ENCODE data around the gene MSI2. TPM values are rescaled to one million over a fixed set of nuclear protein-coding genes. Genes with fewer than 3 reads are reported as not detected.

Gene MSI2
- total RNA-seq, 1 donor from 2014 or later = 31.3 TPM

- Histone ChIP-seq H3K27me3 (no peaks in the 10 kb centered on the region), H3K4me1 (no peaks in the 10 kb centered on the region), H3K9me3 (no peaks in the 10 kb centered on the region), H3K36me3 (no peaks in the 10 kb centered on the region), H3K4me3 (no peak overlapping the region), H3K27ac (peak overlapping the region; percentile 30)
- intact Hi-C loops (cut with DNase I) = no loop called here
- DNase-seq = no peak
- ATAC-seq = peak; percentile 32
- TF ChIP-seq CTCF (IDR thresholded peaks at IDR 0.05) = no peak
Observed at GRCh38 chr17:57288040-57288772, 31.9 kb downstream of the MSI2 start.

- Histone ChIP-seq H3K27me3 (no peaks in the 10 kb centered on the region), H3K9me3 (no peaks in the 10 kb centered on the region), H3K4me1 (no peaks in the 10 kb centered on the region), H3K4me3 (no peak overlapping the region), H3K27ac (no peak overlapping the region), H3K36me3 (no peaks in the 10 kb centered on the region)
- ATAC-seq (no peak), DNase-seq (no peak)
- no peak for TF ChIP-seq CTCF (IDR thresholded peaks at IDR 0.05)
- intact Hi-C loops (cut with DNase I) = no loop called here
Observed at GRCh38 chr17:57288773-57289121, 32.4 kb downstream of the MSI2 start.

- ATAC-seq (no peak), DNase-seq (no peak)
- Histone ChIP-seq H3K4me3 (no peak overlapping the region), H3K27ac (no peak overlapping the region), H3K4me1 (no peaks in the 10 kb centered on the region), H3K27me3 (no peaks in the 10 kb centered on the region), H3K9me3 (no peaks in the 10 kb centered on the region), H3K36me3 (no peaks in the 10 kb centered on the region)
- intact Hi-C loops (cut with DNase I) = no loop called here
- no peak for TF ChIP-seq CTCF (IDR thresholded peaks at IDR 0.05)
Observed at GRCh38 chr17:57289130-57289529, 32.8 kb downstream of the MSI2 start.

- H3K9me3 ChIP-seq = no peaks in the 10 kb centered on the region
- TF ChIP-seq CTCF (IDR thresholded peaks at IDR 0.05) = no peak
- no peaks in the 10 kb centered on the region for H3K27me3 ChIP-seq
- H3K27ac ChIP-seq = no peak overlapping the region
- ATAC-seq (no peak), DNase-seq (no peak)
- intact Hi-C loops (cut with DNase I) = no loop called here
- H3K36me3 ChIP-seq = no peaks in the 10 kb centered on the region
- H3K4me1 ChIP-seq = no peaks in the 10 kb centered on the region
- no peak overlapping the region for H3K4me3 ChIP-seq
Observed at GRCh38 chr17:57289613-57290012, 33.3 kb downstream of the MSI2 start.

- no peak for DNase-seq
Observed at GRCh38 chr17:57290981-57291380, 34.7 kb downstream of the MSI2 start.

More at GRCh38 chr17:57290981-57291380, 34.7 kb downstream of the MSI2 start:
- H3K4me3 ChIP-seq = no peak overlapping the region
- H3K27me3 ChIP-seq = no peaks in the 10 kb centered on the region
- intact Hi-C loops (cut with DNase I) = no loop called here
- no peaks in the 10 kb centered on the region for H3K36me3 ChIP-seq
- no peaks in the 10 kb centered on the region for H3K9me3 ChIP-seq
- no peak for TF ChIP-seq CTCF (IDR thresholded peaks at IDR 0.05)
- no peak for ATAC-seq
- no peak overlapping the region for H3K27ac ChIP-seq
- H3K4me1 ChIP-seq = no peaks in the 10 kb centered on the region

Data from upper lobe of right lung (tissue), 1 donor.